SU-DHL-6 (cell line): ENCODE measurements around the gene BID.

Experiments
- H2AFZ ChIP-seq: fragments of 200-600 bp; sonication (generic); 2 replicates; pipeline ENCODE4 v1.6.1; 2014; ENCODE audit warnings: low read depth, mild to moderate bottlenecking, moderate library complexity, mixed read lengths, antibody characterized with exemption, low read length; ENCODE audit not compliant: severe bottlenecking
- H3F3A ChIP-seq: fragments of 200-600 bp; shearing (Covaris generic); 2 replicates; pipeline ENCODE4 v1.6.0; 2016; ENCODE audit warnings: antibody characterized with exemption, mild to moderate bottlenecking; ENCODE audit not compliant: insufficient read depth
- H3K27ac ChIP-seq: fragments of 200-600 bp; sonication (generic); 2 replicates; pipeline ENCODE4 v1.5.1; 2016; ENCODE audit warnings: low read depth, mild to moderate bottlenecking, low read length, moderate library complexity, mixed read lengths
- H3K27me3 ChIP-seq: fragments of 200-600 bp; sonication (generic), shearing (Covaris generic); 2 replicates; pipeline ENCODE4 v1.6.0; 2014; ENCODE audit warnings: mild to moderate bottlenecking, low read length
- H3K36me3 ChIP-seq: fragments of 200-600 bp; sonication (generic); 2 replicates; pipeline ENCODE4 v1.6.1; 2014; ENCODE audit warnings: mild to moderate bottlenecking, low read length, mixed read lengths
- H3K4me2 ChIP-seq: fragments of 300-600, 200-600 bp; shearing (Covaris generic), sonication (generic); 2 replicates; pipeline ENCODE4 v1.6.0; 2014; ENCODE audit warnings: low read length, low read depth, mild to moderate bottlenecking; ENCODE audit not compliant: poor library complexity, severe bottlenecking
- H3K4me3 ChIP-seq: fragments of 200-600 bp; sonication (generic); 2 replicates; pipeline ENCODE4 v1.5.1; 2014; ENCODE audit warnings: antibody characterized with exemption, low read length, mild to moderate bottlenecking, mixed read lengths; ENCODE audit not compliant: insufficient read depth, poor library complexity, severe bottlenecking
- H3K79me2 ChIP-seq: fragments of 200-600 bp; sonication (generic); 2 replicates; pipeline ENCODE4 v1.6.1; 2014; ENCODE audit warnings: mild to moderate bottlenecking, low read length, moderate library complexity; ENCODE audit not compliant: insufficient read depth
- H3K9ac ChIP-seq: fragments of 200-600 bp; sonication (generic); 2 replicates; pipeline ENCODE4 v1.7.0; 2014; ENCODE audit warnings: mild to moderate bottlenecking, low read length
- H3K9me2 ChIP-seq: fragments of 200-600 bp; sonication (generic); replicated peaks from 2 replicates; pipeline ENCODE4 v1.6.1; 2014; ENCODE audit warnings: low read length; ENCODE audit not compliant: insufficient read depth
- H3K9me3 ChIP-seq: fragments of 200-600 bp; sonication (generic); 2 replicates; pipeline ENCODE4 v1.6.1; 2014; ENCODE audit warnings: low read length, mixed read lengths; ENCODE audit not compliant: insufficient read depth
- H4K20me1 ChIP-seq: fragments of 200-600 bp; sonication (generic); 2 replicates; pipeline ENCODE4 v1.6.1; 2014; ENCODE audit warnings: low read depth, mild to moderate bottlenecking, antibody characterized with exemption, low read length, moderate library complexity, mixed read lengths
- EZH2phosphoT487 ChIP-seq: fragments of 200-600 bp; sonication (generic), shearing (Covaris generic); conservative IDR thresholded peaks from 2 replicates; pipeline ENCODE4 v1.6.1; 2018; ENCODE audit warnings: mild to moderate bottlenecking, antibody characterized with exemption, low read length, moderate library complexity, mixed read lengths
- TF ChIP-seq, protein P1 (sequence below): fragments of 200-600 bp; sonication (generic); IDR thresholded peaks from one replicate; pipeline ENCODE4 v1.5.1; 2017; ENCODE audit warnings: antibody characterized with exemption, mild to moderate bottlenecking, low read length, moderate library complexity; ENCODE audit not compliant: insufficient read depth, poor library complexity, severe bottlenecking

Gene BID

DNA sequence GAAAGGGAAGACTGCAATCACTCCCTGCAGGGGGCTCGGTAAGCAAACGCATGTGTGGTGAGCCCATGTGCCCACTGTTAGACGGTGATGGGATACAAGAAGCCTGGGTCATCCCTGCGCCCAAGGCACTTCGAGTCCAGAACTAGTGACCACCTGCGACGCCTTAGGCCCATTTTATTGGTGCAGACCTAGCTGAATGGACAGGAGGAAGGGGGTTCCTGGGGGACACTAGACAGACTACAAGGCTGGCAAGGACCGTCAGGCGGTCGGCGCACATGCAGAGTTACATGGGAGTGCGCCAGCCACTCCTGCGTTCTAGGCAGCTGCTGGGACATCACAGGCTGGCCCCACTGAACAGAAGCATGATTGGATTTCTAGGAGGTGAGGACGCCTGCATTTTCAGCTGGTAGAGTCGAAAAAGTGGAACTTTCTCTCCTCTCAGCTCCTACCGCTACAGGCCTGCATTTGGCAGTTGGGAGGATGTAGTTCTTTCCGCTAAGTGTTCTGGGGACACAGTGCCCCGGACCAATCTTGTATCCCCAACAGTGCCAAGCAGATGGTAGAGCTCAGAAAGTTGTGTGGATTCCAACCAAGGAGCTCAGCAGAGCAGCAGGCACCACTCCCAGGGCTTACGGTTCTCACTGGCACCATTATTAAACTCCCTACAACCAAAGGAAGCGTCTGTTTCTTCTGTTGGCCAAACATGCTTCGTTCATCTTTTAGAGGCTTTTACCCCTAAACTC, 35.7 kb downstream of the BID start:
- no peaks in the 10 kb centered on the region for H3K9me2 ChIP-seq
- no peak overlapping the region for H3K4me2 ChIP-seq
- H3K9ac ChIP-seq, result no peak overlapping the region
- H4K20me1 ChIP-seq, result no peaks in the 10 kb centered on the region
- no peak overlapping the region for H3K27ac ChIP-seq
- TF ChIP-seq, protein P1, sequence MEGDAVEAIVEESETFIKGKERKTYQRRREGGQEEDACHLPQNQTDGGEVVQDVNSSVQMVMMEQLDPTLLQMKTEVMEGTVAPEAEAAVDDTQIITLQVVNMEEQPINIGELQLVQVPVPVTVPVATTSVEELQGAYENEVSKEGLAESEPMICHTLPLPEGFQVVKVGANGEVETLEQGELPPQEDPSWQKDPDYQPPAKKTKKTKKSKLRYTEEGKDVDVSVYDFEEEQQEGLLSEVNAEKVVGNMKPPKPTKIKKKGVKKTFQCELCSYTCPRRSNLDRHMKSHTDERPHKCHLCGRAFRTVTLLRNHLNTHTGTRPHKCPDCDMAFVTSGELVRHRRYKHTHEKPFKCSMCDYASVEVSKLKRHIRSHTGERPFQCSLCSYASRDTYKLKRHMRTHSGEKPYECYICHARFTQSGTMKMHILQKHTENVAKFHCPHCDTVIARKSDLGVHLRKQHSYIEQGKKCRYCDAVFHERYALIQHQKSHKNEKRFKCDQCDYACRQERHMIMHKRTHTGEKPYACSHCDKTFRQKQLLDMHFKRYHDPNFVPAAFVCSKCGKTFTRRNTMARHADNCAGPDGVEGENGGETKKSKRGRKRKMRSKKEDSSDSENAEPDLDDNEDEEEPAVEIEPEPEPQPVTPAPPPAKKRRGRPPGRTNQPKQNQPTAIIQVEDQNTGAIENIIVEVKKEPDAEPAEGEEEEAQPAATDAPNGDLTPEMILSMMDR, result no peak
- TF ChIP-seq EZH2phosphoT487, result no peak
- no peaks in the 10 kb centered on the region for H3K79me2 ChIP-seq
- no peak overlapping the region for H2AFZ ChIP-seq
- H3K27me3 ChIP-seq, result no peaks in the 10 kb centered on the region
- H3K36me3 ChIP-seq, result no peaks in the 10 kb centered on the region
- no peak overlapping the region for H3K4me3 ChIP-seq
- H3F3A ChIP-seq, result no peaks in the 10 kb centered on the region
- no peaks in the 10 kb centered on the region for H3K9me3 ChIP-seq

DNA sequence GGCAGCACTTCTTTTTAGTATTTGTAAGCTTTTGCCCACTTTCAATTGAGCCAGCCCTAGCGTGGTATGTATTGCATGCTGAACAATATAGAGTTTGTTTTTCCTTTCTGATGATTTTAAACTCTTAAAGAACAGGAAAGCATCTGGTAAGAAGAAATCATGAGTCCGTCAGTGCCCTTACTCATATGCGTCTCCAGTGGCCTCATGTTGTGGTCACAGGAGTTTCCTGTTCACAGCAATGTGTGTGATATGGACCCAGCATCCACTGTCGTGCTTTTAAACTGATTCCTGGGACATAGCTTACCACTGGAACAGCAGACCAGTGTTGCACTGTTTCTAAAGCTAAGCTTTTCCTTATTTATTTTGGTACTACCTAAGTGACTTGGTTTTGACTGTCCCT, 40.1 kb downstream of the BID start:
- no peak overlapping the region for H3K4me3 ChIP-seq
- no peaks in the 10 kb centered on the region for H3K36me3 ChIP-seq
- no peak overlapping the region for H3K27ac ChIP-seq
- H3K27me3 ChIP-seq, result no peaks in the 10 kb centered on the region
- no peaks in the 10 kb centered on the region for H3K9me3 ChIP-seq
- H3K79me2 ChIP-seq, result no peaks in the 10 kb centered on the region
- H3F3A ChIP-seq, result no peaks in the 10 kb centered on the region
- H2AFZ ChIP-seq, result no peak overlapping the region
- no peak for TF ChIP-seq EZH2phosphoT487
- H4K20me1 ChIP-seq, result no peaks in the 10 kb centered on the region
- H3K9me2 ChIP-seq, result no peaks in the 10 kb centered on the region
- H3K9ac ChIP-seq, result no peak overlapping the region
- no peak overlapping the region for H3K4me2 ChIP-seq

DNA sequence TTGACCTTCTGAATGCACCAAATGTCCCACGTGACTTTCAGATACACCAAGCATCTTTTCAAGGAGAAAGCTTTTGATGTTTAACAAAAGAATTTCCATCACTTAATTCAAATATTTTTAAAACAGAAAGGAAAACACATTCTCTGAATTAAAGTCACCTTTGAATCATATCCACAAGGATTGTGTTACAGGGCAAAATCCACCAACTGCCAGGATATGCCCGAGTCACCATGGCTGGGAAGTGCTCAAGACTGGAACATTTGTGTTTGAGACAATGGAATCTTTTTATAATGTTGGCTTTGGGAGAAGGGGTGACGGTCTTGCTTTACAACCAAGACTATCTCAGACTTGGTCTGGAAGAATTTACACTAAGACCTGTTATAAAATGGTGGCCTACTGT, 40.8 kb downstream of the BID start:
- Histone ChIP-seq H3K79me2 (no peaks in the 10 kb centered on the region), H4K20me1 (no peaks in the 10 kb centered on the region), H3K9me2 (no peaks in the 10 kb centered on the region), H3K27ac (no peak overlapping the region), H3K4me3 (no peak overlapping the region), H3K36me3 (no peaks in the 10 kb centered on the region), H3K9ac (no peak overlapping the region), H3F3A (no peaks in the 10 kb centered on the region), H2AFZ (no peak overlapping the region), H3K27me3 (no peaks in the 10 kb centered on the region), H3K9me3 (no peaks in the 10 kb centered on the region), H3K4me2 (no peak overlapping the region)
- TF ChIP-seq, protein P1, result no peak
- no peak for TF ChIP-seq EZH2phosphoT487

DNA sequence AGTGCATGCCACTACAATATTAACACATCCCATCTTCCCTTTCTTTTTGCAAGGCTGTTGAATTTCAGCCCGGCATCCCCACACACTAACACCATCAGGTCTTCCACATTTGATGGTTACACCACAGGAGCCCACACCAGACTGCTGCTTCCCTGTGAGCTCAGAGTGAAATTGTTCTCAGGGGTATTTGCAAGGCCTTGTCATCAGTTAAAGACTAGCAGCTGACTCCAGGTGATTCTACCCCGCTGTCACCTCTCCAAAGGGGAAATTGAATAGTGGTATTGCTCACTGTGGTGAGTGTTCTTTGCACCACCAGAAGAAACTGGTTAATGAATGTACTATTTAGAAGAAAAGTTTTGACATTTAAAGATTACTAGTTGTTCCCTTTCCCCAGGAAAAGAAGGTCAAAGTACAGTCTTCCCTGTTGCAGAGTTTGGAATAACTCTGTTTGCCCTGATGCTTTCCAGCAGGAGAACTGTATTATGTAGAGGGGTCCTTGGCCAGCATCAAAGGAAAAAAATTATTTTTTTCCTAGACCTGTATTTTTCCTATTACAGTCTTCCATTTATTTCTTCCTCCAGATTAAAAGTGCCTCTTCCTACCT, 41.9 kb downstream of the BID start:
- Histone ChIP-seq H3K9ac (no peak overlapping the region), H3K4me3 (no peak overlapping the region), H3K4me2 (no peak overlapping the region), H3K9me3 (no peaks in the 10 kb centered on the region), H3K27me3 (no peaks in the 10 kb centered on the region), H2AFZ (no peak overlapping the region), H4K20me1 (no peaks in the 10 kb centered on the region), H3F3A (no peaks in the 10 kb centered on the region), H3K36me3 (no peaks in the 10 kb centered on the region), H3K27ac (no peak overlapping the region), H3K9me2 (no peaks in the 10 kb centered on the region), H3K79me2 (no peaks in the 10 kb centered on the region)
- no peak for TF ChIP-seq EZH2phosphoT487
- TF ChIP-seq, protein P1, result no peak
